ENCODE results near the gene SEPSECS. TPM values are rescaled to one million over a fixed set of nuclear protein-coding genes. Genes with fewer than 3 reads are reported as not detected.

Gene SEPSECS
- total and polyA plus RNA-seq, 12 donors: 5.8 to 38.6 (median 7.7) TPM

DNA sequence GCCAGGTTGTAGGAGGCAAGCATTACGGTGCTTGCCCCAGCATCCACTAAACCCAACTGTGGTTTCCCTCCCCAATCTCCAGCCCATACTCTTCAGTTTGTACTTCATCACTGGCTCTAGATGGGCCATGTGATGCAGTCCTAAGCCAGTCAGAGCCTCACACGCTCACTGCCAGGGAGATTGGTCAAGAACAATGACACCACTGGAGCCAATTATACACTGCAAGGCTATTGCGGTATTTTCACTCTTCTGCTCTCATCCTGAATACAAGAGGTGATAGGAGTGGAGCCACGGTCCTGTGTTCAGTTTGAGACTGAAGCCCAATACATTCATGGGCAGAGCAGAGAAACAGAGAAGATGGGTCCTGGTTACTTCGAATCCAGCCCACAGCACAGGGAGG lies 58.4 kb downstream of the SEPSECS start:
- Histone ChIP-seq H3K4me1 (replicated peaks in 1 of 2) (peaks cover 5 to 11% of the 10 kb centered on the region in 2 donors), H3K27ac (no peak overlapping the region), H3K27me3 (peaks cover 8% of the 10 kb centered on the region), H3K9me3 (replicated peaks in 1 of 3) (no peaks in the 10 kb centered on the region), H3K4me3 (no peak overlapping the region), H3K36me3 (replicated peaks in 1 of 2) (no peaks in the 10 kb centered on the region)
- intact Hi-C loops (cut with DNase I): no loop called here
- 88 to 95% (median 93%) methylated on average over 5 of the region's 5 CpGs for WGBS, 4 donors
- DNase-seq: no peak
- TF ChIP-seq POLR2A (IDR thresholded peaks at IDR 0.05): no peak
- TF ChIP-seq, protein P1, sequence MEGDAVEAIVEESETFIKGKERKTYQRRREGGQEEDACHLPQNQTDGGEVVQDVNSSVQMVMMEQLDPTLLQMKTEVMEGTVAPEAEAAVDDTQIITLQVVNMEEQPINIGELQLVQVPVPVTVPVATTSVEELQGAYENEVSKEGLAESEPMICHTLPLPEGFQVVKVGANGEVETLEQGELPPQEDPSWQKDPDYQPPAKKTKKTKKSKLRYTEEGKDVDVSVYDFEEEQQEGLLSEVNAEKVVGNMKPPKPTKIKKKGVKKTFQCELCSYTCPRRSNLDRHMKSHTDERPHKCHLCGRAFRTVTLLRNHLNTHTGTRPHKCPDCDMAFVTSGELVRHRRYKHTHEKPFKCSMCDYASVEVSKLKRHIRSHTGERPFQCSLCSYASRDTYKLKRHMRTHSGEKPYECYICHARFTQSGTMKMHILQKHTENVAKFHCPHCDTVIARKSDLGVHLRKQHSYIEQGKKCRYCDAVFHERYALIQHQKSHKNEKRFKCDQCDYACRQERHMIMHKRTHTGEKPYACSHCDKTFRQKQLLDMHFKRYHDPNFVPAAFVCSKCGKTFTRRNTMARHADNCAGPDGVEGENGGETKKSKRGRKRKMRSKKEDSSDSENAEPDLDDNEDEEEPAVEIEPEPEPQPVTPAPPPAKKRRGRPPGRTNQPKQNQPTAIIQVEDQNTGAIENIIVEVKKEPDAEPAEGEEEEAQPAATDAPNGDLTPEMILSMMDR (IDR thresholded peaks at IDR 0.05): no peak

DNA sequence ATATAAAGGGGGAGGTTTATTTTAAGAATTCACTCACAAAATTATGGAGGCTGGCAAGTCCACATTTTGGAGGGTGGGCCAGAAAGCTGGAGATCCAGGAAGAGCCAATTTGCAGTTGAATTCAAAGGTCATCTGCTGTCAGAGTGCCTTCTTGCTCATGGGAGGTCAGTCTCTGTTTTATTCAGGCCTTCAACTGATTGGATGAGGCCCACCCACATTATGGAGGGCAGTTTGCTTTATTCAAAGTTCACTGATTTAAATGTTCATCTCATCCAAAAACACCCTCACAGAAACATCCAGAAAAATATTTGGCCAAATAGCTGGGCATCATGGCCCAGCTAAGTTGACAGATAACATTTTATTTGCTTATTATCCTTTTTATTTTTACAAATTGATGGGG lies 59.5 kb downstream of the SEPSECS start:
- intact Hi-C loops (cut with DNase I): no loop called here
- Histone ChIP-seq H3K27ac (no peak overlapping the region), H3K4me1 (replicated peaks in 1 of 2) (peaks cover 5 to 11% of the 10 kb centered on the region in 2 donors), H3K9me3 (replicated peaks in 1 of 3) (no peaks in the 10 kb centered on the region), H3K36me3 (replicated peaks in 1 of 2) (no peaks in the 10 kb centered on the region), H3K27me3 (peaks cover 5% of the 10 kb centered on the region), H3K4me3 (no peak overlapping the region)
- TF ChIP-seq, protein P1 (IDR thresholded peaks at IDR 0.05): no peak
- TF ChIP-seq POLR2A (IDR thresholded peaks at IDR 0.05): no peak
- no peak for DNase-seq

DNA sequence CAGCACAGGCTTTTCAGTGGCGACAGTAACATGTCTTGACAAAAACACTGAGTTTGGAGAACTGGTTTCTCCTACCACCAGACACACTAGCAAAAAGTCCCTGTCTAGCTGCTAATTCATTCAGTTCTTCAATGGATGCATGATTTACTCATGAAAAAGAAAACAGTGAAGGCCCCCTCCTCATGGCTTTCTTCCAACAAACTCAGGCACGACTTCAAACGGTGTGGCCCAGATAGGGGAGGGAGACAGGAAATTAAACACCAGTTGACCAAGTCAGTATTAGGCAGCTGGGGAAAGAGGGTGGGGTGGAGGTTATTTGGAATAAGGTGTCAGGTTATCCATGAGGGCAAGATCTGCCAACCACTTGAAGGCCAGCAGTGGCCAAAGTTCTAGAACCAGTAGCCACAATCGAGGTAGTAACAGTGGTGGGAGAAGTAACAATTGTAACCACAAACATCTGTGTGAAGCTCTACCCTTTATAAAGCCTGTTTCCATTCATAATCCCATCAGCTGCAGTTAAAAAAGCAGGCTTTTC lies 60.2 kb downstream of the SEPSECS start:
- H3K36me3 ChIP-seq (replicated peaks in 1 of 2): no peaks in the 10 kb centered on the region
- intact Hi-C loops (cut with DNase I): no loop called here
- TF ChIP-seq, protein P1 (IDR thresholded peaks at IDR 0.05): no peak
- no peak for TF ChIP-seq POLR2A (IDR thresholded peaks at IDR 0.05)
- 36 to 49% (median 43%) methylated on average over 4 of the region's 4 CpGs for WGBS, 4 donors
- H3K27ac ChIP-seq: peak overlapping the region in 2 of 5 donors; percentile 34 to 65
- peaks cover 5% of the 10 kb centered on the region for H3K27me3 ChIP-seq
- H3K4me3 ChIP-seq: no peak overlapping the region
- H3K4me1 ChIP-seq (replicated peaks in 1 of 2): peaks cover 5 to 11% of the 10 kb centered on the region in 2 donors
- DNase-seq: no peak
- H3K9me3 ChIP-seq (replicated peaks in 1 of 3): no peaks in the 10 kb centered on the region

DNA sequence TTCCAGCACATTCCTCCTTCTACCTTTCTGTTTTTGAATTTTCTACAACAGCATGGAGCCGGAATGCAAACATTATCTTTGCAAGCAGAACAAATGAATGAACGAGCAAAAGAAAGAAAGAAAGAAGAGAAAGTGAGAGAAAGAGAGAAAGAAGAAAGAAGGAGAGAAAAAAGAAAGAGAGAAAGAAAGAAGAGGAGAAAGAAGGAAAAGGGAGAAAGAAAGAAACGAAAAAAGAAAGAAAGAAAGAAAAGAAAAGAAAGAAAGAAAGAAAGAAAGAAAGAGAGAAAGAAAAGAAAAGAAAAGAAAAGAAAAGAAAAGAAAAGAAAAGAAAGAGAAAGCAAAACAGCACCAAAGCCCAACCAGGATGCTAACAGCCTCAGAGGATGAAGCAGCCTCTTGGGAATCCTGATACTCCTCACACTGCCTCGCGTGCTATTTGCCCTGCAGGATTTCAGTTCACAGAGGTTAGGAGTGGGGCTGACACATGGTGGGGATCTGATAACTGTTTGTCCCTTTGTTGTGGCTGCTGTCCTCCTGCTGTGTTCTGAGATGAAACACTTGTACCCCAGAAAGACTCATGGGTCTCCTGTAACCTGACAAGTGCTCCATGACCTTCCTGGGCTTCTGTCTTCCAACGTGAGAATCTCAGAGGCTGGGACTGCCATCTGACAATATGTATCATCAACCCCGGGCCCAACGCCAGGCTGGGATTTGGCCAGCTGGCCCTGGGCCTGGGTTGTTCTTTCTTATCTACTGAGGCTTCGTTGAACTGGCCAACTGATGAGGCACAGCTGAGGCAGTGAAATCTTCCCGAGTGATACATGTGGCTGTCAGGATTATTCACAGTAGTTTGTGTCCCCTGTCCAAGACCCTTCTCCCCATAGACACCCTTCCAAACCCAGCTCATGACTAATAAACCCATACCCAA lies 61.0 kb downstream of the SEPSECS start:
- 35 to 40% (median 38%) methylated on average over 8 to 10 of the region's 10 CpGs for WGBS, 4 donors
- Histone ChIP-seq H3K27ac (peak overlapping the region in 2 of 5 donors; percentile 34 to 65), H3K4me3 (no peak overlapping the region), H3K9me3 (replicated peaks in 1 of 3) (no peaks in the 10 kb centered on the region), H3K4me1 (replicated peaks in 1 of 2) (peaks cover 5 to 11% of the 10 kb centered on the region in 2 donors), H3K27me3 (peaks cover 5% of the 10 kb centered on the region), H3K36me3 (replicated peaks in 1 of 2) (no peaks in the 10 kb centered on the region)
- intact Hi-C loops (cut with DNase I): no loop called here
- DNase-seq: peak; percentile 89 to 98 (median 93)
- TF ChIP-seq, protein P1 (IDR thresholded peaks at IDR 0.05): no peak
- no peak for TF ChIP-seq POLR2A (IDR thresholded peaks at IDR 0.05)
